HEK293 (cell line): ENCODE measurements around the gene CADM4.

ENCODE experiments used
- CTCF ChIA-PET: fragments of 350-600 bp; formaldehyde crosslinking; extraction: SDS; loops from one replicate; lab custom pipeline; 2021; ENCODE audit warnings: antibody characterized with exemption; lab: Yijun Ruan, JAX
- POLR2A ChIA-PET: fragments of 300-600 bp; formaldehyde crosslinking; extraction: SDS; loops from one replicate; lab custom pipeline; 2020; ENCODE audit warnings: antibody characterized with exemption, inconsistent platforms; lab: Yijun Ruan, JAX
- H3K27ac ChIP-seq: fragments of 200-500 bp; sonication (Bioruptor generic); 2 replicates; pipeline ENCODE4 v1.5.1; 2014; ENCODE audit warnings: low read depth, low read length, control low read depth, inconsistent platforms; ENCODE audit errors: extremely low read depth
- H3K36me3 ChIP-seq, 2 experiments: fragments of 200-500 bp in 1 of 2; sonication (Bioruptor generic) in 1 of 2; 1 replicate in 1 of 2; 2 replicates in 1 of 2; pipeline ENCODE4 v1.5.1; 2014 to 2017; ENCODE audit warnings: inconsistent platforms in 2 of 2, low read length in 2 of 2; ENCODE audit not compliant: control insufficient read depth in 2 of 2, insufficient read depth in 1 of 2
- H3K4me1 ChIP-seq: fragments of 200-500 bp; sonication (Bioruptor generic); 2 replicates; pipeline ENCODE4 v1.5.1; 2014; ENCODE audit warnings: mild to moderate bottlenecking, low read length, inconsistent platforms; ENCODE audit not compliant: control insufficient read depth, insufficient read depth
- H3K4me3 ChIP-seq: 2 replicates; pipeline ENCODE4 v1.5.1; 2011; ENCODE audit warnings: low read depth, mild to moderate bottlenecking, control low read depth, low read length, moderate library complexity
- H3K9me3 ChIP-seq: fragments of 200-500 bp; sonication (Bioruptor generic); 2 replicates; pipeline ENCODE4 v1.5.1; 2014; ENCODE audit warnings: low read depth, low read length, inconsistent platforms; ENCODE audit not compliant: control insufficient read depth, insufficient read depth
- BCL11B ChIP-seq: fragments of 450-650 bp; formaldehyde crosslinking; IDR thresholded peaks from 2 replicates; pipeline ENCODE4 v1.5.1; 2016; ENCODE audit warnings: low read depth, missing biosample characterization, missing genetic modification characterization
- GLIS2 ChIP-seq: fragments of 450-650 bp; formaldehyde crosslinking; IDR thresholded peaks from 2 replicates; pipeline ENCODE4 v1.5.1; 2016; ENCODE audit warnings: missing biosample characterization, missing genetic modification characterization
- HIC1 ChIP-seq: fragments of 450-650 bp; formaldehyde crosslinking; IDR thresholded peaks from 2 replicates; pipeline ENCODE4 v1.5.1; 2016; ENCODE audit warnings: missing biosample characterization, missing genetic modification characterization
- KLF10 ChIP-seq: fragments of 450-650 bp; IDR thresholded peaks from 2 replicates; pipeline ENCODE4 v1.5.1; 2018; ENCODE audit warnings: missing biosample characterization, mild to moderate bottlenecking, missing genetic modification characterization
- KLF16 ChIP-seq: fragments of 450-650 bp; formaldehyde crosslinking; IDR thresholded peaks from 2 replicates; pipeline ENCODE4 v1.5.1; 2017; ENCODE audit warnings: missing biosample characterization, missing genetic modification characterization
- PRDM4 ChIP-seq: fragments of 450-650 bp; formaldehyde crosslinking; IDR thresholded peaks from 2 replicates; pipeline ENCODE4 v1.5.1; 2017; ENCODE audit warnings: missing biosample characterization, missing genetic modification characterization
- SALL2 ChIP-seq: fragments of 450-650 bp; formaldehyde crosslinking; IDR thresholded peaks from 2 replicates; pipeline ENCODE4 v1.5.0; 2017; ENCODE audit warnings: missing biosample characterization, mild to moderate bottlenecking, missing genetic modification characterization, borderline replicate concordance
- SETDB1 ChIP-seq: IDR thresholded peaks from one replicate; pipeline ENCODE4 v1.6.1; 2017; ENCODE audit warnings: mild to moderate bottlenecking, low read length, moderate library complexity, mixed read lengths; ENCODE audit not compliant: insufficient read length
- SP2 ChIP-seq: fragments of 450-650 bp; formaldehyde crosslinking; IDR thresholded peaks from 2 replicates; pipeline ENCODE4 v1.5.1; 2016; ENCODE audit warnings: missing biosample characterization, missing genetic modification characterization
- YY1 ChIP-seq: fragments of 450-650 bp; formaldehyde crosslinking; IDR thresholded peaks from 2 replicates; pipeline ENCODE4 v1.5.1; 2018; ENCODE audit warnings: missing biosample characterization, missing genetic modification characterization
- ZBTB1 ChIP-seq: fragments of 450-650 bp; formaldehyde crosslinking; IDR thresholded peaks from 2 replicates; pipeline ENCODE4 v1.5.1; 2016; ENCODE audit warnings: missing biosample characterization, missing genetic modification characterization
- ZBTB7A ChIP-seq: fragments of 450-650 bp; formaldehyde crosslinking; IDR thresholded peaks from 2 replicates; pipeline ENCODE4 v1.5.1; 2016; ENCODE audit warnings: low read depth, missing biosample characterization, missing genetic modification characterization
- ZNF121 ChIP-seq: fragments of 450-650 bp; formaldehyde crosslinking; IDR thresholded peaks from 2 replicates; pipeline ENCODE4 v1.5.1; 2016; ENCODE audit warnings: missing biosample characterization, missing genetic modification characterization
- ZNF292 ChIP-seq: fragments of 450-650 bp; formaldehyde crosslinking; IDR thresholded peaks from 2 replicates; pipeline ENCODE4 v1.5.1; 2016; ENCODE audit warnings: low read depth, missing biosample characterization, missing genetic modification characterization, borderline replicate concordance
- ZNF335 ChIP-seq: fragments of 450-650 bp; formaldehyde crosslinking; conservative IDR thresholded peaks from 2 replicates; pipeline ENCODE4 v1.5.1; 2016; ENCODE audit warnings: missing biosample characterization, missing genetic modification characterization
- ZNF394 ChIP-seq: fragments of 450-650 bp; formaldehyde crosslinking; IDR thresholded peaks from 2 replicates; pipeline ENCODE4 v1.5.1; 2016; ENCODE audit warnings: missing biosample characterization, missing genetic modification characterization, mild to moderate bottlenecking, moderate library complexity, borderline replicate concordance
- ZNF426 ChIP-seq: fragments of 450-650 bp; formaldehyde crosslinking; IDR thresholded peaks from 2 replicates; pipeline ENCODE4 v1.5.1; 2017; ENCODE audit warnings: missing biosample characterization, missing genetic modification characterization, mild to moderate bottlenecking, inconsistent platforms, moderate library complexity
- ZNF624 ChIP-seq: fragments of 450-650 bp; formaldehyde crosslinking; IDR thresholded peaks from 2 replicates; pipeline ENCODE4 v1.5.1; 2017; ENCODE audit warnings: missing biosample characterization, missing genetic modification characterization
- ZNF639 ChIP-seq: fragments of 450-650 bp; formaldehyde crosslinking; IDR thresholded peaks from 2 replicates; pipeline ENCODE4 v1.5.1; 2016; ENCODE audit warnings: missing biosample characterization, missing genetic modification characterization
- ZNF776 ChIP-seq: fragments of 450-650 bp; formaldehyde crosslinking; IDR thresholded peaks from 2 replicates; pipeline ENCODE4 v1.5.0; 2017; ENCODE audit warnings: missing biosample characterization, missing genetic modification characterization, borderline replicate concordance
- ZNF843 ChIP-seq: fragments of 450-650 bp; formaldehyde crosslinking; IDR thresholded peaks from 2 replicates; pipeline ENCODE4 v1.5.1; 2016; ENCODE audit warnings: missing biosample characterization, missing genetic modification characterization

The CADM4 gene

GRCh38 chr19:43660971-43661360, 21.3 kb upstream of the CADM4 start (continued):
- TF ChIP-seq PRDM4 (tag by site-specific recombination) (no peak), KLF10 (tag by site-specific recombination) (no peak), ZBTB7A (tag by site-specific recombination) (no peak)
- TF ChIP-seq, all 188 proteins: peak for 0

GRCh38 chr19:43660301-43660970, 20.8 kb upstream of the CADM4 start:
- ChIA-PET CTCF (interaction anchor here (0.6 to 3.8 kb wide), 5 partner anchors 8 to 211 kb away, joined by 3 to 52 read pairs (median 4); no protein-coding TSS in a partner anchor), POLR2A (no interaction called here)
- H3K4me1 ChIP-seq: no peaks in the 10 kb centered on the region
- TF ChIP-seq SETDB1: no peak
- TF ChIP-seq ZNF843 (tag by site-specific recombination): no peak
- TF ChIP-seq GLIS2: no peak
- peak; percentile 88 for TF ChIP-seq ZNF121
- peaks cover 41 to 76% of the 10 kb centered on the region in 2 experiments for H3K36me3 ChIP-seq
- H3K9me3 ChIP-seq: peaks cover 10% of the 10 kb centered on the region
- no peak overlapping the region for H3K4me3 ChIP-seq
- no peak overlapping the region for H3K27ac ChIP-seq

GRCh38 chr19:43658494-43658893, 18.8 kb upstream of the CADM4 start:
- Histone ChIP-seq H3K4me3 (no peak overlapping the region), H3K36me3 (peaks cover 40 to 79% of the 10 kb centered on the region in 2 experiments), H3K9me3 (peaks cover 10% of the 10 kb centered on the region), H3K4me1 (no peaks in the 10 kb centered on the region), H3K27ac (no peak overlapping the region)
- ChIA-PET CTCF (interaction anchor here (0.7 to 1.4 kb wide), 4 partner anchors 10 to 108 kb away, joined by 4 to 7 read pairs (median 6); partner anchors contain the start of gene XRCC1), POLR2A (interaction anchor here (0.6 to 1.8 kb wide), 5 partner anchors 9 to 488 kb away, joined by 3 to 15 read pairs (median 4); no protein-coding TSS in a partner anchor)
- TF ChIP-seq ZNF292 (tag by site-specific recombination) (no peak), BCL11B (no peak), SALL2 (tag by site-specific recombination) (no peak), ZNF394 (no peak), ZNF776 (tag by site-specific recombination) (no peak), ZBTB1 (tag by site-specific recombination) (no peak), ZNF624 (tag by site-specific recombination) (no peak), ZNF426 (tag by site-specific recombination) (no peak), HIC1 (tag by site-specific recombination) (no peak), YY1 (tag by site-specific recombination) (no peak), KLF16 (tag by site-specific recombination) (no peak), ZNF639 (tag by site-specific recombination) (no peak), ZNF335 (tag by site-specific recombination) (no peak), SP2 (no peak)
